Esophagus squamous epithelium (tissue), 5 donors: ENCODE results near the gene CDT1. TPM values are rescaled to one million over a fixed set of nuclear protein-coding genes. Genes with fewer than 3 reads are reported as not detected.
A peak's percentile ranks its signal among the peaks of the same experiment; 100 is the strongest.

Experiments
- DNase-seq: peaks from one replicate; lab custom pipeline; 2025; lab: John Stamatoyannopoulos, UW
- H3K27ac ChIP-seq, 4 donors: fragments of 200-600 bp; sonication (generic); one replicate each; pipeline ENCODE4 v1.5.1; 2016 to 2019; ENCODE audit warnings: mild to moderate bottlenecking in 1 of 4
- H3K27me3 ChIP-seq, 4 donors: fragments of 200-600 bp; sonication (generic); 1 replicate in 3 of 4; 2 replicates in 1 of 4; pipeline versions ENCODE4 v1.5.1 to v1.6.0; 2017 to 2021; ENCODE audit warnings: antibody characterized with exemption in 1 of 4
- H3K36me3 ChIP-seq, 3 donors: fragments of 200-600 bp; sonication (generic); one replicate each; pipeline ENCODE4 v1.5.1; 2016 to 2019
- H3K4me1 ChIP-seq, 3 donors: fragments of 200-600 bp; sonication (generic); one replicate each; pipeline ENCODE4 v1.5.1; 2017 to 2019
- H3K4me3 ChIP-seq, 4 donors: fragments of 200-600 bp; sonication (generic); 1 replicate in 3 of 4; 2 replicates in 1 of 4; pipeline ENCODE4 v1.5.1; 2016 to 2019; ENCODE audit warnings: mild to moderate bottlenecking in 2 of 4, moderate library complexity in 1 of 4
- H3K9me3 ChIP-seq, 3 donors: fragments of 200-600 bp; sonication (generic); one replicate each; pipeline ENCODE4 v1.5.1; 2016 to 2019
- CTCF ChIP-seq, 6 experiments: fragments of 450-650 bp in 4 of 6; fragments of 200-600 bp in 2 of 6; sonication (generic) in 2 of 6; IDR thresholded peaks; one replicate each; pipeline ENCODE4 v1.5.1; 2016 to 2019; ENCODE audit warnings: antibody characterized with exemption in 6 of 6, mild to moderate bottlenecking in 4 of 6, moderate library complexity in 4 of 6
- POLR2A ChIP-seq, 4 donors: fragments of 450-650 bp; IDR thresholded peaks; one replicate each; pipeline ENCODE4 v1.6.1; 2017; ENCODE audit warnings: antibody characterized with exemption in 4 of 4, mild to moderate bottlenecking in 4 of 4, moderate library complexity in 3 of 4
- WGBS, 2 donors: methylation state at CpG; one replicate each; pipeline ENCODE4 v1.1.5; 2018; 5-methylcytosine and 5-hydroxymethylcytosine counted together
- intact Hi-C: fragments of 100-400 bp; cut with DNase I; formaldehyde crosslinking; loops from one replicate; pipeline ENCODE4 v1.15.0; 2022
- total RNA-seq, 4 donors: library from RNA; depleted of rRNA; stranded (reverse); fragments of >200 nt; gene quantifications; one replicate each; pipeline ENCODE4 v1.1.0, GENCODE V29; 2016
- donor health status: DM: yes; HTN: yes; CAD: no.

The CDT1 gene
- 10 to 100 TPM in 3 of 4 donors, 1 to 10 TPM in 1; 7.7 to 20.7 (median 11.2) TPM for total RNA-seq

- Histone ChIP-seq H3K36me3 (peaks cover 0 to 9% (median 3%) of the 10 kb centered on the region in 3 donors), H3K4me1 (peaks cover 15 to 59% (median 17%) of the 10 kb centered on the region in 3 donors), H3K27me3 (no peaks in the 10 kb centered on the region), H3K9me3 (no peaks in the 10 kb centered on the region), H3K4me3 (peak within 1 kb of the TSS; percentile 36 to 86 (median 64)), H3K27ac (peak within 1 kb of the TSS; percentile 67 to 85 (median 78))
- no peak for DNase-seq
- intact Hi-C loops, result no loop called here
- TF ChIP-seq POLR2A (IDR thresholded peaks at IDR 0.05), result peak in 3 of 4 donors; percentile 47 to 88 (median 50)
- peak in 1 of 6 experiments; percentile 52 for TF ChIP-seq CTCF (IDR thresholded peaks at IDR 0.05)
- 0 to 1% methylated on average over 16 to 25 of the region's 98 CpGs for WGBS, 2 donors
Measured at GRCh38 chr16:88803264-88803987, at the start of gene CDT1. TSS of gene CDT1 (plus strand) at chr16:88803789. CDS start at chr16:88803832, 43 bp downstream.

- no peak for TF ChIP-seq POLR2A (IDR thresholded peaks at IDR 0.05)
- no peak for TF ChIP-seq CTCF (IDR thresholded peaks at IDR 0.05)
- Histone ChIP-seq H3K9me3 (no peaks in the 10 kb centered on the region), H3K4me1 (peaks cover 21 to 51% (median 24%) of the 10 kb centered on the region in 3 donors), H3K27me3 (no peaks in the 10 kb centered on the region), H3K4me3 (no peak overlapping the region), H3K27ac (peak overlapping the region in 3 of 4 donors; percentile 9 to 52 (median 49)), H3K36me3 (peaks cover 0 to 29% (median 0%) of the 10 kb centered on the region in 3 donors)
- DNase-seq, result no peak
- intact Hi-C loops, result no loop called here
- 83 to 100% methylated on average over 3 to 4 of the region's 28 CpGs for WGBS, 2 donors
Measured at GRCh38 chr16:88754109-88754911, 49.3 kb upstream of the CDT1 start.

DNA sequence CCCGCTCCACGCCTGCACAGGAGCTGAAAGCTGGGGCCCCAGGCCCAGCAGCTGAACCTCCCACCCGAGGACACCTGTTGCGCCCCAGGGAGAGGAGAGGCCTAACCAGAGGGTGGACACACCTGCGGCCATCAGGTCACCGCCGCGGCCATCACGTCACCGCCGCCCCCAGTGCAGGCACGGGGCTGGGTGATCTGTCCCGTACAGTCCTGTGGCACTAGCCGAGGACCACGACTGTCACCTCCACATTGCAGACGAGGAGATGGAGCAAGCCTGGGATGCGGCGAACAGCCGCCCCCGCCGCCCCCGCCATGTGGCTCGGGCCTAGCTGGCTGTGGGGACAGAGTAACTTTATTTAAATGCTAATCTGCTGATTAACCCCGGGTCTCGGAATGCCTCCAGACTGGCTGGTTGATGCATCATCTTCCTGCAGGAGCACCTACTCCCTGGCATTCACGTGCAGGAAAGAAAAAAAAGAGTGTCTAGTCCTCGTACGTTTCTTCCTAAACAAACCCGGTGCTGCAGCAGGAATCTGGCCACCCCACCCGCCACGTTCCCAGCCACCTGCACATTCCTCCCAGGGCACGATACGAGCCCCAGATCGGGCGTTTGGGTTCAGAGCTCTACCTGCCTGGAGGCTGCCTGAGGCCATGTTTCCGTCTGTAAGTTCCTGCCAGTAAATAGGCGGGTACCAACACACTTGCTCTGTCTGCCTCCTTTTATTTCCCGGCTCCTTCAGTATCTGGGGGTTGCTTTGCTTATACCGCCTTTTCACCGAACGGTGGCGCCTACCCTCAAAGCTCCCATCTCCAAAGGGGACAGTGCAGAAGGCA lies 48.5 kb upstream of the CDT1 start:
- 42 to 77% methylated on average over 6 to 15 of the region's 42 CpGs for WGBS, 2 donors
- Histone ChIP-seq H3K36me3 (peaks cover 0 to 31% (median 0%) of the 10 kb centered on the region in 3 donors), H3K4me1 (peaks cover 21 to 59% (median 32%) of the 10 kb centered on the region in 3 donors), H3K27ac (peak overlapping the region in 2 of 4 donors; percentile 49 to 52), H3K27me3 (no peaks in the 10 kb centered on the region), H3K4me3 (no peak overlapping the region), H3K9me3 (no peaks in the 10 kb centered on the region)
- DNase-seq, result no peak
- intact Hi-C loops, result no loop called here
- TF ChIP-seq POLR2A (IDR thresholded peaks at IDR 0.05) (no peak), CTCF (IDR thresholded peaks at IDR 0.05) (peak in 2 of 6 experiments; percentile 23 to 35)

DNA sequence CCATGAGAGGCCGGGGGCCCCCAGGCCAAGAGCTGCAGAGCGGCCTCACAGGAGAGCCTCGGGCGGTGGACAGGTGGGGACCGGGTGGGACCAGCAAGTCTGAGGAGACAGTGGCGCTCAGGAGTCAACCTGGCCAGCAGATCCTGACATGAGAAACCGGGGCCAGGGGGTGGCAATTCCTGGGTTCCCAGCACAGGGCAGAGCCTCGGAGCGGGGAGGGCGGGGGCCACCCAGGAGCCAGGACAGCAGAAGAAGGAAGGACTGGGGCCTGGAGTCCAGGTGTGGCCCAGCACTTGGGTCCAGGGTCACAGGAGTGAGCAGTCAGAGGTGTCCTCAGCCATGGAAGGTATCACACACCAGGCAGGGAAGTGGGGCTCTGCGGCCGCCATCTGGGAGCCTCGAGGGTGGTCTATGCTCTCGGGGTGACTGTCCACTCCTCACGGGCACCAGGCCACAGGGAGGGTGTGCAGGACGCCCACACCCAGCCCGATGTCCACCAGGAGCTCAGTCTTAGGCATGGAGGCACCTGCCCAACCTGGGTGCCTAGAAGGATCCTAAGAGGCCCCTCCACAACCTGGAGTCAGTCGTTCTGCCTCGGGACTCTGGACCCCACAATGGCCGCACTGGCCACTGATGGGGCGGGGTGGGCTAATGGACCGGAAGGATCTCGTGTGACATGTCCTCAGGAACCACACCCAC lies 47.7 kb upstream of the CDT1 start:
- no peaks in the 10 kb centered on the region for H3K9me3 ChIP-seq
- 47% methylated on average over 7 of the region's 23 CpGs; no CpG with 5 or more reads in 1 of the 2 donors for WGBS, 2 donors
- H3K27me3 ChIP-seq, result no peaks in the 10 kb centered on the region
- no peak overlapping the region for H3K4me3 ChIP-seq
- H3K27ac ChIP-seq, result peak overlapping the region in 1 of 4 donors; percentile 6
- TF ChIP-seq CTCF (IDR thresholded peaks at IDR 0.05), result peak in 1 of 6 experiments; percentile 3
- TF ChIP-seq POLR2A (IDR thresholded peaks at IDR 0.05), result no peak
- intact Hi-C loops, result no loop called here
- H3K4me1 ChIP-seq, result peaks cover 21 to 67% (median 38%) of the 10 kb centered on the region in 3 donors
- H3K36me3 ChIP-seq, result peaks cover 0 to 27% (median 0%) of the 10 kb centered on the region in 3 donors
- DNase-seq, result no peak
